ENCODE measurements around the gene ZNF846. TPM values are rescaled to one million over a fixed set of nuclear protein-coding genes. Genes with fewer than 3 reads are reported as not detected.
"Not testable (repeated sequence)": the region's sequence is repeated elsewhere in the genome, so short reads cannot be mapped to it uniquely, and the experiment has no call there.

ZNF846 gene
- total RNA-seq, 1 experiment from 2014 or later = 3.9 TPM

GRCh38 chr19:9785367-9786331, 17.1 kb upstream of the ZNF846 start:
- Histone ChIP-seq H3K27ac (ENCODE audit: low read depth, low read length, poor library complexity, severe bottlenecking) (peak overlapping the region; percentile 81), H3K36me3 (ENCODE audit: insufficient read depth, low read length, poor library complexity, severe bottlenecking) (no peaks in the 10 kb centered on the region), H3K4me3 (ENCODE audit: low read depth, low read length, poor library complexity, severe bottlenecking) (peak overlapping the region; percentile 60), H3K4me1 (ENCODE audit: insufficient read depth, low read length, poor library complexity, severe bottlenecking) (no peaks in the 10 kb centered on the region), H3K9me3 (ENCODE audit: low read depth, low read length, poor library complexity, severe bottlenecking) (no peaks in the 10 kb centered on the region), H3K27me3 (replicated peaks; ENCODE audit: insufficient read depth, low read depth, low read length, poor library complexity) (no peaks in the 10 kb centered on the region)
- intact Hi-C loops (cut with micrococcal nuclease; ENCODE audit: unreplicated experiment) = no loop called here
- no TSS peak for BruUV-seq (replicated peaks)
- ChIA-PET CTCF (no interaction called here), POLR2A (ENCODE audit: low non-redundant PET) (no interaction called here)
- peak; percentile 96 for DNase-seq (ENCODE audit: low spot score)
- no peak for TF ChIP-seq EZH2 (IDR thresholded peaks at IDR 0.05; ENCODE audit: borderline replicate concordance, low read depth, low read length, poor library complexity, severe bottlenecking)
- TF ChIP-seq, protein P1, sequence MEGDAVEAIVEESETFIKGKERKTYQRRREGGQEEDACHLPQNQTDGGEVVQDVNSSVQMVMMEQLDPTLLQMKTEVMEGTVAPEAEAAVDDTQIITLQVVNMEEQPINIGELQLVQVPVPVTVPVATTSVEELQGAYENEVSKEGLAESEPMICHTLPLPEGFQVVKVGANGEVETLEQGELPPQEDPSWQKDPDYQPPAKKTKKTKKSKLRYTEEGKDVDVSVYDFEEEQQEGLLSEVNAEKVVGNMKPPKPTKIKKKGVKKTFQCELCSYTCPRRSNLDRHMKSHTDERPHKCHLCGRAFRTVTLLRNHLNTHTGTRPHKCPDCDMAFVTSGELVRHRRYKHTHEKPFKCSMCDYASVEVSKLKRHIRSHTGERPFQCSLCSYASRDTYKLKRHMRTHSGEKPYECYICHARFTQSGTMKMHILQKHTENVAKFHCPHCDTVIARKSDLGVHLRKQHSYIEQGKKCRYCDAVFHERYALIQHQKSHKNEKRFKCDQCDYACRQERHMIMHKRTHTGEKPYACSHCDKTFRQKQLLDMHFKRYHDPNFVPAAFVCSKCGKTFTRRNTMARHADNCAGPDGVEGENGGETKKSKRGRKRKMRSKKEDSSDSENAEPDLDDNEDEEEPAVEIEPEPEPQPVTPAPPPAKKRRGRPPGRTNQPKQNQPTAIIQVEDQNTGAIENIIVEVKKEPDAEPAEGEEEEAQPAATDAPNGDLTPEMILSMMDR (conservative IDR thresholded peaks at IDR 0.05; ENCODE audit: low read depth, low read length) = no peak

- intact Hi-C loops (cut with micrococcal nuclease; ENCODE audit: unreplicated experiment); H3K27ac ChIP-seq (ENCODE audit: low read depth, low read length, poor library complexity, severe bottlenecking); H3K36me3 ChIP-seq (ENCODE audit: insufficient read depth, low read length, poor library complexity, severe bottlenecking); H3K4me3 ChIP-seq (ENCODE audit: low read depth, low read length, poor library complexity, severe bottlenecking); H3K27me3 ChIP-seq (replicated peaks; ENCODE audit: insufficient read depth, low read depth, low read length, poor library complexity); H3K9me3 ChIP-seq (ENCODE audit: low read depth, low read length, poor library complexity, severe bottlenecking); POLR2A ChIA-PET (ENCODE audit: low non-redundant PET); H3K4me1 ChIP-seq (ENCODE audit: insufficient read depth, low read length, poor library complexity, severe bottlenecking); BruUV-seq (replicated peaks); DNase-seq (ENCODE audit: low spot score); CTCF ChIA-PET: not testable (repeated sequence)
Observed at GRCh38 chr19:9784163-9784496, 15.6 kb upstream of the ZNF846 start.

GRCh38 chr19:9782338-9782737, 13.8 kb upstream of the ZNF846 start:
- ChIA-PET POLR2A (ENCODE audit: low non-redundant PET) (no interaction called here), CTCF (no interaction called here)
- Histone ChIP-seq H3K9me3 (ENCODE audit: low read depth, low read length, poor library complexity, severe bottlenecking) (no peaks in the 10 kb centered on the region), H3K36me3 (ENCODE audit: insufficient read depth, low read length, poor library complexity, severe bottlenecking) (no peaks in the 10 kb centered on the region), H3K4me3 (ENCODE audit: low read depth, low read length, poor library complexity, severe bottlenecking) (no peak overlapping the region), H3K4me1 (ENCODE audit: insufficient read depth, low read length, poor library complexity, severe bottlenecking) (no peaks in the 10 kb centered on the region), H3K27ac (ENCODE audit: low read depth, low read length, poor library complexity, severe bottlenecking) (no peak overlapping the region), H3K27me3 (replicated peaks; ENCODE audit: insufficient read depth, low read depth, low read length, poor library complexity) (no peaks in the 10 kb centered on the region)
- intact Hi-C loops (cut with micrococcal nuclease; ENCODE audit: unreplicated experiment) = no loop called here
- TF ChIP-seq EZH2 (IDR thresholded peaks at IDR 0.05; ENCODE audit: borderline replicate concordance, low read depth, low read length, poor library complexity, severe bottlenecking) = no peak
- TF ChIP-seq, protein P1 (conservative IDR thresholded peaks at IDR 0.05; ENCODE audit: low read depth, low read length) = no peak
- no TSS peak for BruUV-seq (replicated peaks)
- no peak for DNase-seq (ENCODE audit: low spot score)

Data from A673 (cell line).